Upper lobe of right lung (tissue), 1 donor: ENCODE results near the gene PLAGL2. TPM values are rescaled to one million over a fixed set of nuclear protein-coding genes. Genes with fewer than 3 reads are reported as not detected.

Source experiments
- ATAC-seq: fragments of 200-7000 bp; cut with Tn5 transposase; one replicate; pipeline ENCODE4 v1.9.1; 2020; ENCODE audit warnings: mild to moderate bottlenecking, moderate library complexity
- DNase-seq: peaks from one replicate; pipeline ENCODE4 v3.0.0-alpha.2; 2020
- H3K27ac ChIP-seq: fragments of 200-600 bp; one replicate; pipeline ENCODE4 v1.8.0; 2022
- H3K27me3 ChIP-seq: fragments of 200-600 bp; one replicate; pipeline ENCODE4 v1.8.0; 2022; ENCODE audit warnings: mild to moderate bottlenecking
- H3K36me3 ChIP-seq: fragments of 200-600 bp; one replicate; pipeline ENCODE4 v1.8.0; 2022
- H3K4me1 ChIP-seq: fragments of 200-600 bp; one replicate; pipeline ENCODE4 v1.8.0; 2022
- H3K4me3 ChIP-seq: fragments of 200-600 bp; one replicate; pipeline ENCODE4 v1.8.0; 2022; ENCODE audit warnings: mild to moderate bottlenecking
- H3K9me3 ChIP-seq: fragments of 200-600 bp; one replicate; pipeline ENCODE4 v1.8.0; 2022
- intact Hi-C: fragments of 100-400 bp; cut with DNase I; formaldehyde crosslinking; loops from one replicate; pipeline ENCODE4 v1.11.0; 2022
- total RNA-seq: library from RNA; stranded (reverse); fragmentation: NEBNext Ultra II Directional; extraction: Animal tissue kit (Norgen Biotek cat#: 25700); gene quantifications from one replicate; pipeline ENCODE4 v1.2.1, GENCODE V29; 2021
- TF ChIP-seq, protein P1 (sequence below): fragments of 200-600 bp; IDR thresholded peaks from one replicate; pipeline ENCODE4 v1.8.0; 2022; ENCODE audit warnings: antibody characterized with exemption
- donor health status: DM: no; HTN: yes; CAD: no; lungs with severe emphysema.

PLAGL2 gene
- total RNA-seq, 1 donor from 2014 or later: 15.9 TPM

DNA sequence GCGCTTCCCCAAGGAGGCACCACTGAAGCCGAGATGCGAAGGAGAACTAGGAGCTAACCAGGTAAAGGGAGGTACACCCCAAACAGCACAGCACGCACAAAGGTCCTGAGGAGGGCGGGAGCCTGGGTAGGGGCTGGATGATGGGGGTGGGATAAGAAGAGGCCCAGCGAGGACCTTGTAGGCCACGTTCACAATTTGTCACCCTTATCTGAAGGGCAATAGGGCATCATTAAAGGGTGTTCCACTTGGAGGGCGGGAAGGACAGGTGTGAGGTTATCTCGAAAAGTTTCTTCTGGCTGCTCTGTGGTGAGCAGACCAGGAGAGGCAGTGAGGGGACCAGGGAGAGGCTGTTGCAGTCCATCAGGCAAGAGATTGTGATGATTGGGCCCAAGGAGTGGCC, 25.7 kb upstream of the PLAGL2 start:
- DNase-seq (no peak), ATAC-seq (no peak)
- Histone ChIP-seq H3K9me3 (no peaks in the 10 kb centered on the region), H3K27ac (no peak overlapping the region), H3K4me3 (no peak overlapping the region), H3K36me3 (peaks cover 54% of the 10 kb centered on the region), H3K4me1 (peaks cover 10% of the 10 kb centered on the region), H3K27me3 (no peaks in the 10 kb centered on the region)
- TF ChIP-seq, protein P1, sequence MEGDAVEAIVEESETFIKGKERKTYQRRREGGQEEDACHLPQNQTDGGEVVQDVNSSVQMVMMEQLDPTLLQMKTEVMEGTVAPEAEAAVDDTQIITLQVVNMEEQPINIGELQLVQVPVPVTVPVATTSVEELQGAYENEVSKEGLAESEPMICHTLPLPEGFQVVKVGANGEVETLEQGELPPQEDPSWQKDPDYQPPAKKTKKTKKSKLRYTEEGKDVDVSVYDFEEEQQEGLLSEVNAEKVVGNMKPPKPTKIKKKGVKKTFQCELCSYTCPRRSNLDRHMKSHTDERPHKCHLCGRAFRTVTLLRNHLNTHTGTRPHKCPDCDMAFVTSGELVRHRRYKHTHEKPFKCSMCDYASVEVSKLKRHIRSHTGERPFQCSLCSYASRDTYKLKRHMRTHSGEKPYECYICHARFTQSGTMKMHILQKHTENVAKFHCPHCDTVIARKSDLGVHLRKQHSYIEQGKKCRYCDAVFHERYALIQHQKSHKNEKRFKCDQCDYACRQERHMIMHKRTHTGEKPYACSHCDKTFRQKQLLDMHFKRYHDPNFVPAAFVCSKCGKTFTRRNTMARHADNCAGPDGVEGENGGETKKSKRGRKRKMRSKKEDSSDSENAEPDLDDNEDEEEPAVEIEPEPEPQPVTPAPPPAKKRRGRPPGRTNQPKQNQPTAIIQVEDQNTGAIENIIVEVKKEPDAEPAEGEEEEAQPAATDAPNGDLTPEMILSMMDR: no peak
- intact Hi-C loops: no loop called here

DNA sequence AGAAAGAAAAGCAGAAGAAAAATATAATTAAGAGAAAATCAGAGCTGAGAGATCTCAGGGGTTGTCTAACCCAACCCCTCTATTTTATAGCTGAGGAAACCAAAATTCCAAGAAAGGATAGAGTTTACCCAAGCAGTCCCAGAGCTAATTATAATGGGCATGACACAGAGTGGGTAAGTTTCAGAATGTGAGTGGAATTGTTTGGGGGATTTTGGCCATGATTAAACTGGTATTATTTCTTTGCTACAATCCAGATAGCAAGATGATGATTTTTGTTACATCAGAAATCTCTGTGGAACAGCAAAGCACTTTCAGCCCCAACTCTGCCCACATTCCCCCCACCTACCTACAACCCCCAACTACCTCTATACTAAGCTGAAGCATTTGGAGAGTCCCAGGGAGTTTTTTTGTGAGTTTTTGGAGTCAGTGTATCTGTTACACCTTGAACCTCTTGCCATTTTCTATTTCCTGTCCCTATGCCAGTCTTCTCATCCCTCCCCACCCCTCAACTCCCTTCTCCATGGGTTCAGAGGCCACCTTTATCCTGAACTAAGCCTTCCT, 24.9 kb upstream of the PLAGL2 start:
- H3K4me3 ChIP-seq: no peak overlapping the region
- TF ChIP-seq, protein P1: no peak
- H3K9me3 ChIP-seq: no peaks in the 10 kb centered on the region
- DNase-seq: no peak
- peaks cover 19% of the 10 kb centered on the region for H3K4me1 ChIP-seq
- intact Hi-C loops: no loop called here
- ATAC-seq: no peak
- peaks cover 56% of the 10 kb centered on the region for H3K36me3 ChIP-seq
- no peak overlapping the region for H3K27ac ChIP-seq
- no peaks in the 10 kb centered on the region for H3K27me3 ChIP-seq

DNA sequence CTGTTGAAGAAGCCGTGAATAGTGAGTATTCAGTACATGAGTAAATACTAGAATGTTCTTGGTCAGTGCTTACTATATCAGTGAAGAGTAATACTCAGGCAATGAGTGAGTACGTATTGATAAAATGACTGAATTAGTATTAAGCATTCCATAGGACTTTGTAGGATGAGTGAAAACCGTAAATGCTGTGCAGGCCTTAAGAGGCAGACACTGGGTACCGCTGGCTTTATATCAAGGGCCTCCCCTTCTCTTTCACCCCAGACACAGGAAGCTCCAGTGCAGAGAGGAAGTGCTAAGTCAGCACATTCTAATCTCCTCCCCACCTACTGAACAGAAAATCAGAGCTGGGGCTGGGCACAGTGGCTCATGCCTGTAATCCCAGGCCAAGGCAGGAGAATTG, 24.3 kb upstream of the PLAGL2 start:
- DNase-seq: no peak
- Histone ChIP-seq H3K27ac (peak overlapping the region; percentile 9), H3K36me3 (peaks cover 56% of the 10 kb centered on the region), H3K27me3 (no peaks in the 10 kb centered on the region), H3K4me3 (no peak overlapping the region), H3K4me1 (peaks cover 23% of the 10 kb centered on the region), H3K9me3 (no peaks in the 10 kb centered on the region)
- TF ChIP-seq, protein P1: no peak
- intact Hi-C loops: no loop called here
- ATAC-seq: peak; percentile 49

DNA sequence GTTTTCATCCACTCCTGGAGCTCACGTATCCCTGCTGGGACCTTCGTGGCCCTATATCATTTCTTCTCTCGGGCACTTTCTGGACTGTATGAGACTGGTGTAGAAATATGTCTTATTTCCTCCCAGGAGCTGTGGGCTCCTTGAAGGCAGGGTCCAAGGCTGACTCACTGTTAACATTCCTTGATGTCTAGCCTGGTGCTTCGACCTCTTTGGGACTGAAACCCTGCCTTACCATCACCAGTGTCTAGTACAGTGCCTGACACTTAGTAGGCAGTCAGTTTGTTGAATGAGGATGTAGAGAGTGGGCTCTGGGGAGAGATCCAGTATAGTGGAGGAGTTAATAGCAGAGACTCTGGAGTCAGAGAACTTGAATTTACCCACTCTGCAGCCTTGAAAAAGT, 23.7 kb upstream of the PLAGL2 start:
- TF ChIP-seq, protein P1: no peak
- Histone ChIP-seq H3K27ac (no peak overlapping the region), H3K4me3 (no peak overlapping the region), H3K9me3 (no peaks in the 10 kb centered on the region), H3K27me3 (no peaks in the 10 kb centered on the region), H3K36me3 (peaks cover 56% of the 10 kb centered on the region), H3K4me1 (peaks cover 23% of the 10 kb centered on the region)
- no peak for ATAC-seq
- DNase-seq: no peak
- intact Hi-C loops: no loop called here

DNA sequence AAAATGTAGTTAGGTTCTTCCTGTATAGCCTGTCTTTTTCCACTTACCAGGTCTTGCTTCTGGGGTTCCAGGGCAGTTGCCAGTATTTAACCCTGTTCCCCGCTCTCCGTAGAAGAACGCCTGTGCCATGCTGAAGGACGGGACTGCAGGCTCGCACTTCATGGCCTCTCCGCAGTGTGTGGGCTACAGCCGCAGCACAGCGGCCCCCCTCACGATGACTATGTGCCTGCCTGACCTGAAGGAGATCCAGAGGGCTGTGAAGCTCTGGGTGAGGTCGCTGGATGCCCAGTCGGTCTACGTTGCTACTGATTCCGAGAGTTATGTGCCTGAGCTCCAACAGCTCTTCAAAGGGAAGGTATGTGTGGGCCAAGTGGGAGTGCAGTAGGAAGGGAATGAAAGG, 23.2 kb upstream of the PLAGL2 start:
- intact Hi-C loops: no loop called here
- ATAC-seq: no peak
- Histone ChIP-seq H3K36me3 (peaks cover 54% of the 10 kb centered on the region), H3K4me3 (no peak overlapping the region), H3K4me1 (peaks cover 23% of the 10 kb centered on the region), H3K27me3 (no peaks in the 10 kb centered on the region), H3K9me3 (no peaks in the 10 kb centered on the region), H3K27ac (no peak overlapping the region)
- DNase-seq: no peak
- TF ChIP-seq, protein P1: no peak

DNA sequence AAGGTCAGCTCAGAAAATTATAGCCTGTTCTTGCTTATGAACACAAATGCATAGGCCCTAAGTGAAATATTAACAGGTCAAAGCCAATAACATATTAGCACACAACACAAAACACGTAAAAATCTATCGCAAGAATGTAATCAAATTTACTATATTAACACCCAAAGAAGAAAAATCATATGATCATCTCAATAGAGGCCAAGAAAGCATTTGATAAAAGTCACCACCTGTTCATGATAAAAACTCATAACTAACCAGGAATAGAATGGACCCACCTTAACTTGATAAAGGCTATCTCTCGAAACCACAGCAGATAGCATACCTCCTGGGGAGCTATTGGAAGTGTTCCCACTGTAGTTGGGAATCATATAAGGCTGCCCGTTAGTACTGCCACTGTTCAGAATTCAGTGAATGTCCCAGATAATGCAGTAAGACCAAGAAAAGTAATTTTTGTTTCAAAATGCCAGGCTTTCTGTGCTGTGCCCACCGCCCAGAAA, 21.8 kb upstream of the PLAGL2 start:
- Histone ChIP-seq H3K36me3 (peaks cover 40% of the 10 kb centered on the region), H3K27ac (no peak overlapping the region), H3K4me3 (no peak overlapping the region), H3K4me1 (peaks cover 23% of the 10 kb centered on the region), H3K27me3 (no peaks in the 10 kb centered on the region), H3K9me3 (no peaks in the 10 kb centered on the region)
- no peak for DNase-seq
- intact Hi-C loops: no loop called here
- TF ChIP-seq, protein P1: no peak
- no peak for ATAC-seq
